HG03520 (cell line): ENCODE results near the gene CCNYL1.
"Not testable (repeated sequence)": the region's sequence is repeated elsewhere in the genome, so short reads cannot be mapped to it uniquely, and the experiment has no call there.

Source experiments
- ATAC-seq: cut with Tn5 transposase; IDR thresholded peaks from one replicate; pipeline ENCODE4 v1.9.1; 2021; ENCODE audit warnings: mild to moderate bottlenecking, moderate library complexity; ENCODE audit not compliant: unreplicated experiment

The CCNYL1 gene

GRCh38 chr2:207696911-207697310 is 14.5 kb upstream of the CCNYL1 start:
- not testable (repeated sequence) for ATAC-seq

DNA sequence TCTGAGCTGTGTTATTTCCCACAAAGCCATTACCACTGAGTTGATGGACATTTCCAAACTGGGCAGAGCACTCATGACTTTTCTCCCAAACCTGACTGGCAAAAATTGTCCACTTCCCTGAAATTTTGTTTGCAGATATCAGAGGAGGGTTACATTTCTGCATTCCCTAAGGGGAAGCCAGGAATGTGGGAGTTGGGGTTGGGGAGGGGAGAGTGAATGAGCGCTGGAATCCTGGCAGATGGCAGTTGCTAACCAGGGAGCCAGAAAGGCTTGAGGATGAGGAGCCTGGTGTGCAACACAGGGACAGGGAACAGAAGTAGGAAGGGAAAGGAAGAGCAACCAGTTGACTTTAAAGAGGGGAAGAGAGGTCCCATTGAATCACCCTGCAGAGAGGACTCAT is 14.0 kb upstream of the CCNYL1 start:
- no peak for ATAC-seq

- no peak for ATAC-seq
Observed at GRCh38 chr2:207698301-207698700, 13.1 kb upstream of the CCNYL1 start.

DNA sequence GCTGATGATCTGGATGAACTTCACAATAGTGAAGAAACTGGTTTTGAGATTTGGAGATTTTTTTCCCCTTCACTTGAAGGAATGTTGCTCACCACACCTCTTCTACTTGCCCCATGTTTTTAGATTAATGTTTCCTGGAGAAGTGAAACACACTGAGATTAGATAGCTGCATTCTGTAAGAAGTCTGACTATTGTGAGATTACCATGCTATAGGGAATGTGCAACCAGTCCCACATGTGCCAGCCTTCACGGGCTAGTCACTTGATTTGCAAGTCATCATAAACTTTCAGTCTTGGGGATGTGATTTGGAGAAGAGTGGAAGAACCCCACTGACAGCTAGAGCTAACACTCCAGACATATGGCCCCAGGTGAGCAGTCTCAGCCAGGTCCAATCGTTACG is 7.4 kb upstream of the CCNYL1 start:
- ATAC-seq = no peak

GRCh38 chr2:207704671-207705070 is 6.8 kb upstream of the CCNYL1 start:
- no peak for ATAC-seq

DNA sequence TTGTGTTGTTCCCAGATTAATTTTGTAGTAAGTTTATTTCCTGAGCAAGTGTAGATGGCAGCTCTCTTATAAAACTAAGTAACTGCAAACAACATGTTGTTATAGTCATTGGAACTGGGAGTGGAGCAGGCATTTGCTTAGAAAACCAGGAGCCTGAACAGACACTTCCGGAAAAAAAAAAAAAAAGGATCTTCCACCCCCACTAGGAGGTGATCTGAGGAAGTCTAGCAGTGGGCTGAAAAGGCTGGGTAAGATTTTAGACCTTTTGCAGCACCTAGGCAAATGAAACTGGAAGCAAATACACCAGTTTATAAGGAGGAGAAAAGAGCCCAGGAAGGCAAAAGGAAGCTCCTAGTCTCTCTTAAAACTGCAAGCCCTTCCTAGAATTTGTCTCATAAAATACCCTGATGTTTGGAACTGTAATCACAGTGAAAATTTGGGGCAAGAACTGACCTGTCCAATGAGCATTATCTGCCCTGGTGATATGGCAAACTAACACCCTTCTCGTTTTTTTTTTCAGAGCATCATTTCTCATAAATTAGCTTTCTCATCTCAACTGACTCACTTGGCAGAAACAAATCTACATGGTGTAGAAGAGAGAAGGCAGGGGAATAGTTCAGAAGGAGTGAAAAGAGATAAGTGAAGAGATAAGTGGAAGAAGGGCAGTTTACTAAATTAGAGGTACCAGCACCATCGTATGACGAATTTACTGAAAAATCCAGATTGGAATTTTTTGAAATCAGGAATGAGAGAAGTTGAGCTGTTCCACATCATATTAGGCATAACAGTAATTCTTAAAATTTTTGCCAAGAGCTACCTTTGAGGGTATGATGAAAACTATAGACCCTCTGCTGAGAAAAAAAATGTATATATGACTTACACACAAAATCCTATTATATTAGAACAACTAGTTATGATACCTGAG is 4.2 kb upstream of the CCNYL1 start:
- no peak for ATAC-seq

GRCh38 chr2:207711750-207712530 is 500 bp downstream of the CCNYL1 start:
- ATAC-seq = peak; percentile 6

GRCh38 chr2:207716056-207716455 is 4.6 kb downstream of the CCNYL1 start:
- ATAC-seq = no peak

DNA sequence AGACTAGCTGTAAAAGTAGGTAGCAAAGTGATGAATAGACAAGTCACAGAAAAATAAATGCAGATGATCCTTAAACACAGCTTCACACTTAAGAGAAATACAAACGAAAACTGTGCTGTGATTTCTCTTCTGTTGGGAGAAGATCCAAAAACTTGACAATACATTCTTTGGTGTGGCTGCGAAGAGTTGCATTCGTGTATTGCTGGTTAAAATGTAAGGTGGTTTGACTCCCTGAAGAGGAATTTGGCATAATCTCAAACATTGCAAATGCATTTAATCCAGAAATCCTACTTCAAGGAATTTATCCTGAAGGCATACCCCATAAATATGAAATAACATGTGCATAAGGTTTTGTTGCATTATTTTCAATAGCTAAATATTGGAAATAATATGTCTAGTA is 7.1 kb downstream of the CCNYL1 start:
- no peak for ATAC-seq

DNA sequence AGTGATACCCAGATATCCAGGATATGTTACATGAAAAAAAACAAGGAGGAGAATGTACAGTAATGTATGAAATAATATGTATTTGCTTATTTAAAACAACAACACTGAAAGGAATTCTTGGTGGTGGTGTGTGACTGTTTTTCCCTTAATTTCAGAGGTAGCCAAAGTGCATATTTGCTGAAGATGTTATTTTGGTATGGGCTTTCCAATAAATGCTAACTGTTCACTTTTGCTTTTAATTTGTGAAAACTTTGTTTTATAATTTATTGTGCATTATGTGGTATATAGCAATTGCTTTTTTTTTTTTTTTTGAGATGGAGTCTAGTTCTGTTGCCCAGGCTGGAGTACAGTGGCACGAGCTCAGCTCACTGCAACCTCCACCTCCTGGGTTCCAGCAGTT is 7.6 kb downstream of the CCNYL1 start:
- no peak for ATAC-seq

- not testable (repeated sequence) for ATAC-seq
Observed at GRCh38 chr2:207719655-207720054, 8.2 kb downstream of the CCNYL1 start.

GRCh38 chr2:207720517-207721187 is 9.2 kb downstream of the CCNYL1 start:
- ATAC-seq = no peak

- ATAC-seq = no peak
Observed at GRCh38 chr2:207722773-207723424, 11.5 kb downstream of the CCNYL1 start.

- not testable (repeated sequence) for ATAC-seq
Observed at GRCh38 chr2:207723425-207723787, 12.0 kb downstream of the CCNYL1 start.

DNA sequence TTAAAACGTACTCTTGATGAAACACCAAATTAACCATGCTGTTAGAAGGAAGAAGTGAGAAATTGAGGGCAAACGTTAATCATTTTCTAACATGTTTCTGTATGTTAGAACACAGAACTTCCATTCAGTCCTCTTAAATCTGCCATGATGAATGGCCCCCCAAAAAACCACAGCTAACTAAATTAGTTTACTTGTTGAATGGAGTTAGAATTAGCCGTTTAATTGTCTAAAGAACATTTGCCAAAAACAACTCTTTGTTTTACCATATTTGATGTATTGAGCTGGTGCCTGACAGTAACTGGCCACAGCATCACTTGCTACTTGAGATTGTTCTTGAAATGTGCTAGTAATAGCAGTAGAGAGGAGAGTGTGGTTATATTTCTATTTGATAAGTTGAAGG is 12.7 kb downstream of the CCNYL1 start:
- ATAC-seq = no peak

GRCh38 chr2:207725873-207726578 is 14.6 kb downstream of the CCNYL1 start:
- ATAC-seq = no peak

DNA sequence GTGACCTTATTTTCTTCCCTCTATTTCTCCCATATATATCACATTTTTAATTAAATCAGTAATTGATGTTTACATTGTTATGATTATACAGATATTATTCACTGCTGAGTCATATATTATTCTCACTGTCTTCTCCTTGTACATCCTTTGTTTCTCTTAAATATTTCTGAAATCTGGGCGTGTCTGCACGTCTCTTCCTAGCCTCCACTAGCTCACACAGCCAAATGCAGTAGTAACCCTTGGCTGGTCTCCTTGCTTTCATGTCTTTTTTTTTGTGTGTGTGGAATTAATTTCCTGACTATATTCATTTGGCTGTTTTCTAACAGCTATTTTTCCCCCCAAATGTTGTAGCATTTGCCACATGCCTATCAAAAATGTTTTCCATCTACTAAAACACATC is 15.8 kb downstream of the CCNYL1 start:
- no peak for ATAC-seq

GRCh38 chr2:207729465-207729998 is 18.1 kb downstream of the CCNYL1 start:
- ATAC-seq = no peak

DNA sequence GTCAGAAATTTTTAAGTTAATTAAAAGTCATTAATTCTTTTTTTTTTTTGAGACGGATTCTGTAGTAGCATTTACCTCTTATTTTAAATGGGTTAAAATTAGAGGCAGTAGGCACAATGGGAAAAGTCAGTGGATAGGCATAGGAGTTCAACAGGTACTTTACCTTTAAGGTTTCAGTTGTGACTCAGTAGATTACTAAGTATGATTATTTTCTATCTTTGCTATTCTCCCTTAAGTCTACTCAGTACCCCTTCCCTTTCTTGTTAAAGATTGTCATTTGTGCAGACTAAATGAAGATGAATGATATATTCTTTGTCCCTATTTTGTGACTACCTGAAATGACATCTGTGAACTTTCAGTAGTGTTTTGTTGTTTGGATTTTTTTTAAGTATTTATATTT is 19.7 kb downstream of the CCNYL1 start:
- ATAC-seq = no peak

GRCh38 chr2:207733597-207734240 is 22.3 kb downstream of the CCNYL1 start:
- ATAC-seq = no peak
